GM18520 (cell line): ENCODE data around the gene NOCT.
"Not testable (repeated sequence)": the region's sequence is repeated elsewhere in the genome, so short reads cannot be mapped to it uniquely, and the experiment has no call there.

Experiments
- ATAC-seq: cut with Tn5 transposase; IDR thresholded peaks from one replicate; pipeline ENCODE4 v1.9.1; 2021; ENCODE audit not compliant: unreplicated experiment

NOCT gene

GRCh38 chr4:139044291-139044690 is 28.7 kb downstream of the NOCT start:
- no peak for ATAC-seq

GRCh38 chr4:139048026-139048425 is 32.4 kb downstream of the NOCT start:
- ATAC-seq: no peak

GRCh38 chr4:139050446-139050845 is 34.9 kb downstream of the NOCT start:
- ATAC-seq: no peak

- no peak for ATAC-seq
These were observed 38.3 kb downstream of the NOCT start for GRCh38 chr4:139053909-139054308.

- ATAC-seq: no peak
These were observed 39.4 kb downstream of the NOCT start for GRCh38 chr4:139054791-139055505.

- ATAC-seq: not testable (repeated sequence)
These were observed 43.4 kb downstream of the NOCT start for GRCh38 chr4:139059026-139059425.

GRCh38 chr4:139060591-139060990 is 45.0 kb downstream of the NOCT start:
- no peak for ATAC-seq

- ATAC-seq: no peak
These were observed 60.6 kb downstream of the NOCT start for GRCh38 chr4:139076016-139076744.

- no peak for ATAC-seq
These were observed 62.2 kb downstream of the NOCT start for GRCh38 chr4:139077567-139078355.

GRCh38 chr4:139078926-139079325 is 63.3 kb downstream of the NOCT start:
- no peak for ATAC-seq

- ATAC-seq: peak; percentile 91
These were observed 67.4 kb downstream of the NOCT start for GRCh38 chr4:139082750-139083606.

- ATAC-seq: peak; percentile 18
These were observed 68.0 kb downstream of the NOCT start for GRCh38 chr4:139083607-139083955.

GRCh38 chr4:139083956-139084803 is 68.6 kb downstream of the NOCT start:
- ATAC-seq: peak; percentile 38

GRCh38 chr4:139084804-139085093 is 69.2 kb downstream of the NOCT start:
- no peak for ATAC-seq

GRCh38 chr4:139085141-139085540 is 69.6 kb downstream of the NOCT start:
- ATAC-seq: no peak

- no peak for ATAC-seq
These were observed 76.7 kb downstream of the NOCT start for GRCh38 chr4:139092271-139092670.
